RPMI8226 (cell line): ENCODE data around the gene IMPDH1.

ENCODE experiments used
- DNase-seq: peaks from one replicate; pipeline ENCODE4 v3.0.0-alpha.2; 2015

Gene IMPDH1

GRCh38 chr7:128434413-128435326 lies 24.9 kb upstream of the IMPDH1 start:
- no peak for DNase-seq

- DNase-seq = no peak
These were observed 22.0 kb upstream of the IMPDH1 start for GRCh38 chr7:128431754-128432153.

- no peak for DNase-seq
These were observed 21.4 kb upstream of the IMPDH1 start for GRCh38 chr7:128431221-128431620.

- no peak for DNase-seq
These were observed 20.4 kb upstream of the IMPDH1 start for GRCh38 chr7:128430207-128430606.

GRCh38 chr7:128427289-128427891 lies 17.6 kb upstream of the IMPDH1 start:
- DNase-seq = peak; percentile 74

- peak; percentile 80 for DNase-seq
These were observed 16.1 kb upstream of the IMPDH1 start for GRCh38 chr7:128425850-128426249.

GRCh38 chr7:128424686-128425275 lies 15.0 kb upstream of the IMPDH1 start:
- DNase-seq = no peak

GRCh38 chr7:128422842-128423241 lies 13.1 kb upstream of the IMPDH1 start:
- DNase-seq = no peak

- DNase-seq = no peak
These were observed 12.3 kb upstream of the IMPDH1 start for GRCh38 chr7:128422037-128422436.

- no peak for DNase-seq
These were observed 11.6 kb upstream of the IMPDH1 start for GRCh38 chr7:128421384-128421783.

- no peak for DNase-seq
These were observed 11.0 kb upstream of the IMPDH1 start for GRCh38 chr7:128420773-128421172.

- no peak for DNase-seq
These were observed 9.5 kb upstream of the IMPDH1 start for GRCh38 chr7:128419257-128419656.

- DNase-seq = no peak
These were observed 7.3 kb upstream of the IMPDH1 start for GRCh38 chr7:128417071-128417470.

GRCh38 chr7:128415217-128415785 lies 5.5 kb upstream of the IMPDH1 start:
- no peak for DNase-seq

- no peak for DNase-seq
These were observed 620 bp upstream of the IMPDH1 start for GRCh38 chr7:128410451-128410753.

- peak; percentile 31 for DNase-seq
These were observed 830 bp downstream of the IMPDH1 start for GRCh38 chr7:128408709-128409595.

- DNase-seq = no peak
These were observed 1.8 kb downstream of the IMPDH1 start for GRCh38 chr7:128407751-128408708.

- no peak for DNase-seq
These were observed 2.6 kb downstream of the IMPDH1 start for GRCh38 chr7:128407233-128407589.

- no peak for DNase-seq
These were observed 3.2 kb downstream of the IMPDH1 start for GRCh38 chr7:128406314-128407232.
